ENCODE measurements around the gene TSHR. TPM values are rescaled to one million over a fixed set of nuclear protein-coding genes. Genes with fewer than 3 reads are reported as not detected.

Gene TSHR
- total RNA-seq, 1 donor from 2014 or later: not detected

- DNase-seq (ENCODE audit: extremely low read depth, low read depth, low spot score): no peak
Measured at GRCh38 chr14:81127785-81128184, 172.4 kb downstream of the TSHR start.

- DNase-seq (ENCODE audit: extremely low read depth, low read depth, low spot score): no peak
Measured at GRCh38 chr14:81129242-81129641, 173.8 kb downstream of the TSHR start.

- no peak for DNase-seq (ENCODE audit: extremely low read depth, low read depth, low spot score)
Measured at GRCh38 chr14:81132468-81132867, 177.0 kb downstream of the TSHR start.

- DNase-seq (ENCODE audit: extremely low read depth, low read depth, low spot score): no peak
Measured at GRCh38 chr14:81133400-81133799, 178.0 kb downstream of the TSHR start.

DNA sequence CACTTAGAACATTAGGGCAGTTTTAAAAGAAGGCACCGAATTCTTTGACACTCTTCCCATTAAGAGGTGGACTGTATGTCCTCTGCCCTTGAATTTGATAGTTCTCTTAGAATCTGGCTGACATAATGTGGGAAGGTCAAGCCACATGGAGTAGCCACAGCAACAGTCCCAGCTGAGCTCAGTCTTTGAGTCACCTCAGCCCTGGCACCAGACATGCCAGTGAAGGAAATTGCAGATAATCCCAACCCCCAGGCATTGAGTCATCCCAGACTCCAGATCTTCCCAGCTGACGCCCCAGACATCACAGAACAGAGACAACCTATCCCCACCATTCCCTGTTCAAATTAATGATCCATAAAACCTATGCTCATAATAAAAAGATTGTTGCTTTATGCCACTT, 181.9 kb downstream of the TSHR start:
- DNase-seq (ENCODE audit: extremely low read depth, low read depth, low spot score): no peak

DNA sequence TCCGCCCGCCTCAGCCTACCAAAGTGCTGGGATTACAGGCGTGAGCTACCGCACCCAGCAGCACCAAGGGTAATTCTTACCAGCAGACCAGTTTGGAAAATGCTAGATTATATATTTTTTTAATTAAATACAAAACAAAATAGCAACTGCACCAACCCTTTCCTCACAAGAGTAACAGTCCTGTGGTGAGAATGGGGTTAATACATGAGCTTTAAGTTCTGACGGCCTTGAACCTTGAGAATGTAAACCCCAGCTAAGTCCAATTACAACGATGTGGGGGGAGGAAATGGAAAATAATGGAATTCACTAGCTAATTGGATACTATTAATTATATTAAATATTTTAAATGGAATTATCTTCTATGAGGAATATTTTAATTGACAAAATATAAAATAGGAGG, 183.0 kb downstream of the TSHR start:
- DNase-seq (ENCODE audit: extremely low read depth, low read depth, low spot score): no peak

- no peak for DNase-seq (ENCODE audit: extremely low read depth, low read depth, low spot score)
Measured at GRCh38 chr14:81141426-81141825, 186.0 kb downstream of the TSHR start.

DNA sequence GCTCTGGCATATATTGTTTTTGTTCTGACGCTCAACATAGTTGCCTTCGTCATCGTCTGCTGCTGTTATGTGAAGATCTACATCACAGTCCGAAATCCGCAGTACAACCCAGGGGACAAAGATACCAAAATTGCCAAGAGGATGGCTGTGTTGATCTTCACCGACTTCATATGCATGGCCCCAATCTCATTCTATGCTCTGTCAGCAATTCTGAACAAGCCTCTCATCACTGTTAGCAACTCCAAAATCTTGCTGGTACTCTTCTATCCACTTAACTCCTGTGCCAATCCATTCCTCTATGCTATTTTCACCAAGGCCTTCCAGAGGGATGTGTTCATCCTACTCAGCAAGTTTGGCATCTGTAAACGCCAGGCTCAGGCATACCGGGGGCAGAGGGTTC, 188.4 kb downstream of the TSHR start:
- no peak for DNase-seq (ENCODE audit: extremely low read depth, low read depth, low spot score)

GRCh38 chr14:81144824-81145603, 189.6 kb downstream of the TSHR start:
- no peak for DNase-seq (ENCODE audit: extremely low read depth, low read depth, low spot score)

- no peak for DNase-seq (ENCODE audit: extremely low read depth, low read depth, low spot score)
Measured at GRCh38 chr14:81147140-81147897, 191.9 kb downstream of the TSHR start.

- DNase-seq (ENCODE audit: extremely low read depth, low read depth, low spot score): no peak
Measured at GRCh38 chr14:81148635-81149034, 193.2 kb downstream of the TSHR start.

- no peak for DNase-seq (ENCODE audit: extremely low read depth, low read depth, low spot score)
Measured at GRCh38 chr14:81153187-81153586, 197.8 kb downstream of the TSHR start.

DNA sequence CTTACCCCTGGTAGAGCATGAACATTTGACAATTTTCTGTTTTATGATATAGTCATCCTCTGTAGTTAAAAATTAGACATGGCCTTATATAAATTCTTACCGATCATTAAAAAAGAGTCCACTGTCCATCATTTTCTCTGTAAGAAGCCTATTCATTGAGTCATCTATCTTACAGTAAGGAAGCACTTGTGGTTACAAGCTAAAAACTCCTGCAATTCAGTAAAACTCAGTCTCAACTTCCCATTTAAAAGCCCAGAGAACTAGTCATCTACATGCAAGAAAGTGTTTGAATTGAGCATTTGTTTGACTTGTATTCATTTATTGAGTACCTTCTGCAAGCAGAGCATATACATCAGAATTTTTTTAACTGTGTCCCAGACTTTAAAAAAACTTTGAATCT, 202.0 kb downstream of the TSHR start:
- no peak for DNase-seq (ENCODE audit: extremely low read depth, low read depth, low spot score)

DNA sequence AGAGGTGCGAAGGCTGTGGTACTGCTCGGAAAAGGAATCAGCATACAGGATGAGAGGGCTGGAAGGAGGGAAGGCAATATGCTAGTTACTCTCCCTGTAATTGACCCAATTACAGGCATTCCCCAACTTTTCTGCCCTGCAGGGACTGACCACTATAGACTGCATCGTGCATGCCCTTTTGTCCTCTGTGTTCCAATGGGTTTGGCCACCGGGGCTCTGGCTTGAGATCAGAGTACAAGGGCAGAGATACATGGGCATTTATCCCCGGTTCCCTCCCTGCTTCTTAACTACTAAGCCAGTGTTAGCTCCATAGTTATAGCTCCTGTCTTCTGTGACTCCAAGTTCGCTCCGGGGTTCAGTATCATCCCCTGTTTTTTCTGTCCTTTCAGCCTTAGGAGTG, 205.7 kb downstream of the TSHR start:
- DNase-seq (ENCODE audit: extremely low read depth, low read depth, low spot score): no peak

GRCh38 chr14:81161749-81162148, 206.3 kb downstream of the TSHR start:
- no peak for DNase-seq (ENCODE audit: extremely low read depth, low read depth, low spot score)

GRCh38 chr14:81162941-81163340, 207.5 kb downstream of the TSHR start:
- no peak for DNase-seq (ENCODE audit: extremely low read depth, low read depth, low spot score)

- DNase-seq (ENCODE audit: extremely low read depth, low read depth, low spot score): no peak
Measured at GRCh38 chr14:81164167-81164774, 208.8 kb downstream of the TSHR start.

- no peak for DNase-seq (ENCODE audit: extremely low read depth, low read depth, low spot score)
Measured at GRCh38 chr14:81165188-81165587, 209.8 kb downstream of the TSHR start.

GRCh38 chr14:81166121-81166520, 210.7 kb downstream of the TSHR start:
- DNase-seq (ENCODE audit: extremely low read depth, low read depth, low spot score): no peak

GRCh38 chr14:81169267-81169666, 213.8 kb downstream of the TSHR start:
- DNase-seq (ENCODE audit: extremely low read depth, low read depth, low spot score): no peak

DNA sequence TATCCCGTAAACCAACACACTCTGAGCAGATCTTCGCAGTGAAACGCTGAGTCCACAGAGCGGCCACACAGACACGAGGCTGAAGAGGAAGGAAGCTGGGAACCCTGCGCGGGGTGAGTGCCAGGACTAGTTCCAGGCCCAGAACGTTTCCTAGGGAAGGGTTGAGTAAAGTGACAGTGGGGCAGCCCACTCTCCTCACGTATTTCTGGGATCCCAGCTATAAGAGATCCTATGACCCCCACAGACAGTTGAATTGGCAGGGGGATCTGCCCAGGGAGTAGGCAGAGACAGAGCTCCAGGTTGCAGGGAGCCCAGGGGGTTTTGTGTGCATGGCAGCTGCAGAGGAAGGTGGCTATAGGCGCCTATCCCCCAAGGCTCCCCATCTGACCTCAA, 214.3 kb downstream of the TSHR start:
- DNase-seq (ENCODE audit: extremely low read depth, low read depth, low spot score): no peak
